Epithelial cell of esophagus (primary cell): Measurements from ENCODE around the gene SIRPA.
A peak's percentile ranks its signal among the peaks of the same experiment; 100 is the strongest.

Experiments used
- DNase-seq: peaks from one replicate; pipeline ENCODE4 v3.0.0; 2010; ENCODE audit warnings: low read depth
- H3K4me3 ChIP-seq: 2 replicates; pipeline ENCODE4 v1.5.1; 2011; ENCODE audit warnings: mild to moderate bottlenecking, low read length, control low read depth
- TF ChIP-seq, protein P1 (sequence below): IDR thresholded peaks from 2 replicates; pipeline ENCODE4 v1.5.1; 2011; ENCODE audit warnings: low read depth, mild to moderate bottlenecking, low read length, control low read depth, inconsistent platforms; ENCODE audit not compliant: insufficient read depth; ENCODE audit errors: missing control alignments

SIRPA gene

GRCh38 chr20:1898482-1899240 is 3.5 kb downstream of the SIRPA start:
- no peak overlapping the region for H3K4me3 ChIP-seq
- TF ChIP-seq, protein P1, sequence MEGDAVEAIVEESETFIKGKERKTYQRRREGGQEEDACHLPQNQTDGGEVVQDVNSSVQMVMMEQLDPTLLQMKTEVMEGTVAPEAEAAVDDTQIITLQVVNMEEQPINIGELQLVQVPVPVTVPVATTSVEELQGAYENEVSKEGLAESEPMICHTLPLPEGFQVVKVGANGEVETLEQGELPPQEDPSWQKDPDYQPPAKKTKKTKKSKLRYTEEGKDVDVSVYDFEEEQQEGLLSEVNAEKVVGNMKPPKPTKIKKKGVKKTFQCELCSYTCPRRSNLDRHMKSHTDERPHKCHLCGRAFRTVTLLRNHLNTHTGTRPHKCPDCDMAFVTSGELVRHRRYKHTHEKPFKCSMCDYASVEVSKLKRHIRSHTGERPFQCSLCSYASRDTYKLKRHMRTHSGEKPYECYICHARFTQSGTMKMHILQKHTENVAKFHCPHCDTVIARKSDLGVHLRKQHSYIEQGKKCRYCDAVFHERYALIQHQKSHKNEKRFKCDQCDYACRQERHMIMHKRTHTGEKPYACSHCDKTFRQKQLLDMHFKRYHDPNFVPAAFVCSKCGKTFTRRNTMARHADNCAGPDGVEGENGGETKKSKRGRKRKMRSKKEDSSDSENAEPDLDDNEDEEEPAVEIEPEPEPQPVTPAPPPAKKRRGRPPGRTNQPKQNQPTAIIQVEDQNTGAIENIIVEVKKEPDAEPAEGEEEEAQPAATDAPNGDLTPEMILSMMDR: no peak
- DNase-seq: no peak

- TF ChIP-seq, protein P1: no peak
- no peak overlapping the region for H3K4me3 ChIP-seq
- no peak for DNase-seq
Measured at GRCh38 chr20:1899241-1899525, 4.0 kb downstream of the SIRPA start.

GRCh38 chr20:1900321-1900801 is 5.2 kb downstream of the SIRPA start:
- DNase-seq: peak; percentile 76

DNA sequence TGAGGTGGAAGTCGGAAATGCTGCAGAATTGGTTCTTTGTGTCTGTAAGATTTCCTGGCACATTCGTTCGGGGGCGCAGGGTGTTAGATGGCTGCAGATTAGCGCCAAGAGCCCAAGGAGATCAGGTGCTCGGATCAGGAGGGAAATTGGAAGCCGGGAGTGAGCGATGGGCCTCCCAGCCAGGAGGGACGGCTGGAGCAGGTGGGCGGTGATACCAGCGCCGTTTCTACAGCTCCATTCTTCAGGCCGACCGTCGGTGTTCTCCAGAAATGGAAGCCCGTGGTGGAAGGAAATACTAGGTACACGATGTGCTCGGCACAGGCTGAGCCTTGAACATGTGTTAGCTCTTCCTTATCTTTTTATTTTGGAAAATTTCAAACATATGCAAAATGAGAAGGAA is 6.5 kb downstream of the SIRPA start:
- DNase-seq: no peak
- H3K4me3 ChIP-seq: no peak overlapping the region
- TF ChIP-seq, protein P1: no peak

More at GRCh38 chr20:1900321-1900801, 5.2 kb downstream of the SIRPA start:
- TF ChIP-seq, protein P1: peak; percentile 77
- no peak overlapping the region for H3K4me3 ChIP-seq

DNA sequence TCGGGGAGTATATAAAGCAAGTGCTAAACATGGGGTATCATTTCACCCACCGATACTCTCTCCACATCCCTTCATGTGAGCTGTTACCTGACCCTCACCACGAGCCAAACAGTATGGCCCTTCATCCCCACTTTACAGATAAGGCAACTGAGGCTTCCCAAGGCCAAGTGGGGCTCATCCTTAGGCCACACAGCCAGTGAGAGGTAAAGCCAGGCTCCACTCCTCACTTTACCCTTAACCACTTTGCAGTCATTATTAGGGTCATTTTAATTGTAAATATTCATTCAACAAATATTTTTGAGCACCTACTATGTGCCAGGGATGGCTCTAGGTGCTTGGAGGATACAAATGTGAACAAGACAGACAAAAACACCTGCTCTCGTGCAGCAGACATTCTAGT is 7.0 kb downstream of the SIRPA start:
- no peak for DNase-seq
- TF ChIP-seq, protein P1: no peak
- H3K4me3 ChIP-seq: no peak overlapping the region

DNA sequence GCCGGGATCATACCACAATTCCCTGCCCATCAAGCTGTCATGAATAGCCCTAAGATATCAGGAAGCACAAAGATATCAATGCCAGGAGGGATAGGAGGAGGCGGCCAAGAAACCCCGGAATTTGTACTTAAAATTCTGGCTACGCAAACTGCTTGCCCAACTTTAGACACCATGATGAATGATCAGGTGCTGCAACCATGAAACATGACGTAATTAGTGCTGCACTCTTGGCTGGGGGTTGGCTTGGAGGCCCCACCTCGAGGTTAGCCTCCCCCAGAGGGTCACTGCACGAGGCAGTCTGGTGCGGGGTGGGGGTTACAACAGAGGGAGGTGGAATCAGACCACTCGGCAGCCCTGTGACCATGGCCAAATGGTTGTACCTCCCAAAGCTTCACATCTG is 8.9 kb downstream of the SIRPA start:
- DNase-seq: no peak

More for the DNA sequence above, 8.9 kb downstream of the SIRPA start:
- no peak overlapping the region for H3K4me3 ChIP-seq
- TF ChIP-seq, protein P1: no peak
